MM.1S (cell line): Measurements from ENCODE around the gene GPSM1.

ENCODE experiments used
- EZH2phosphoT487 ChIP-seq: fragments of 300-600 bp; sonication (generic); IDR thresholded peaks from 2 replicates; pipeline ENCODE4 v1.6.1; 2018; ENCODE audit warnings: antibody characterized with exemption, low read length
- TF ChIP-seq, protein P1 (sequence below): fragments of 300-600 bp; sonication (generic); IDR thresholded peaks from 2 replicates; pipeline ENCODE4 v1.5.1; 2016; ENCODE audit warnings: antibody characterized with exemption, low read length, mixed read lengths

DNA sequence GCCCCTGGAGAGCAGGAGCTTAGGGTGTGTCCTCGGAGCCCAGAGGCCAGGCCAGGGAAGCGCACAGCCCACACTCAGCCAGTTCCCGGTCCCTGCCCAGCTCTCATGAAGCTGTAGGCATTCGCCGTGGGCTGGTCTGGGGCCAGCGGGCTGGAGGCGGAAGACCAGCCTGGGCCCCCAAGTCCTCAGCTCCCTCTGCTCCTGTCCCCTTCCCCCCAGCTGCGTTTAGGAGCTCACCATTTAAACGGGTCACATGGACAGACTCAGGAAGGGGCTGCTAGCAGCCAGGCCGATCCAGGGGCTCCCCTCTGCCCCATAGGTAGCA, 18.8 kb downstream of the GPSM1 start:
- TF ChIP-seq EZH2phosphoT487 = no peak
- TF ChIP-seq, protein P1, sequence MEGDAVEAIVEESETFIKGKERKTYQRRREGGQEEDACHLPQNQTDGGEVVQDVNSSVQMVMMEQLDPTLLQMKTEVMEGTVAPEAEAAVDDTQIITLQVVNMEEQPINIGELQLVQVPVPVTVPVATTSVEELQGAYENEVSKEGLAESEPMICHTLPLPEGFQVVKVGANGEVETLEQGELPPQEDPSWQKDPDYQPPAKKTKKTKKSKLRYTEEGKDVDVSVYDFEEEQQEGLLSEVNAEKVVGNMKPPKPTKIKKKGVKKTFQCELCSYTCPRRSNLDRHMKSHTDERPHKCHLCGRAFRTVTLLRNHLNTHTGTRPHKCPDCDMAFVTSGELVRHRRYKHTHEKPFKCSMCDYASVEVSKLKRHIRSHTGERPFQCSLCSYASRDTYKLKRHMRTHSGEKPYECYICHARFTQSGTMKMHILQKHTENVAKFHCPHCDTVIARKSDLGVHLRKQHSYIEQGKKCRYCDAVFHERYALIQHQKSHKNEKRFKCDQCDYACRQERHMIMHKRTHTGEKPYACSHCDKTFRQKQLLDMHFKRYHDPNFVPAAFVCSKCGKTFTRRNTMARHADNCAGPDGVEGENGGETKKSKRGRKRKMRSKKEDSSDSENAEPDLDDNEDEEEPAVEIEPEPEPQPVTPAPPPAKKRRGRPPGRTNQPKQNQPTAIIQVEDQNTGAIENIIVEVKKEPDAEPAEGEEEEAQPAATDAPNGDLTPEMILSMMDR = no peak
